HFF-Myc (cell line): ENCODE measurements around the gene HNMT.

ENCODE experiments used
- DNase-seq: peaks from one replicate; pipeline ENCODE4 v3.0.0-alpha.2; 2011; ENCODE audit warnings: low read depth; ENCODE audit errors: extremely low read depth
- H3K4me3 ChIP-seq: replicated peaks from 2 replicates; pipeline ENCODE4 v1.5.1; 2011; ENCODE audit warnings: low read depth, mild to moderate bottlenecking, control low read depth, low read length
- CTCF ChIP-seq: IDR thresholded peaks from 2 replicates; pipeline ENCODE4 v1.5.1; 2012; ENCODE audit warnings: mild to moderate bottlenecking, low read depth, low read length, control low read depth; ENCODE audit errors: missing control alignments

Gene HNMT

GRCh38 chr2:137997733-137998132 is 33.5 kb downstream of the HNMT start:
- no peak overlapping the region for H3K4me3 ChIP-seq
- no peak for DNase-seq
- no peak for TF ChIP-seq CTCF

- H3K4me3 ChIP-seq, result no peak overlapping the region
- no peak for TF ChIP-seq CTCF
- DNase-seq, result no peak
Observed at GRCh38 chr2:137998503-137998902, 34.2 kb downstream of the HNMT start.

GRCh38 chr2:137999273-137999672 is 35.0 kb downstream of the HNMT start:
- no peak overlapping the region for H3K4me3 ChIP-seq
- no peak for TF ChIP-seq CTCF
- no peak for DNase-seq

GRCh38 chr2:138000009-138000408 is 35.7 kb downstream of the HNMT start:
- no peak overlapping the region for H3K4me3 ChIP-seq
- no peak for TF ChIP-seq CTCF
- DNase-seq, result no peak

GRCh38 chr2:138000796-138001195 is 36.5 kb downstream of the HNMT start:
- TF ChIP-seq CTCF, result no peak
- no peak for DNase-seq
- no peak overlapping the region for H3K4me3 ChIP-seq

- no peak for DNase-seq
- TF ChIP-seq CTCF, result no peak
- no peak overlapping the region for H3K4me3 ChIP-seq
Observed at GRCh38 chr2:138003411-138003810, 39.1 kb downstream of the HNMT start.

GRCh38 chr2:138007431-138007830 is 43.2 kb downstream of the HNMT start:
- H3K4me3 ChIP-seq, result no peak overlapping the region
- no peak for TF ChIP-seq CTCF
- no peak for DNase-seq
